Panc1 (cell line): ENCODE data around the gene INPP5A. TPM values are rescaled to one million over a fixed set of nuclear protein-coding genes. Genes with fewer than 3 reads are reported as not detected.

Source experiments
- ATAC-seq: fragments of 200-7000 bp; cut with Tn5 transposase; 2 replicates; pipeline ENCODE4 v1.9.1; 2020; ENCODE audit warnings: mild to moderate bottlenecking, moderate library complexity
- BruUV-seq: library from RNA; stranded (reverse); fragments of 400-500 nt; replicated peaks from 2 replicates; lab custom pipeline; 2021; lab: Mats Ljungman, UMichigan
- CTCF ChIA-PET: fragments of 300-600 bp; sonication (Branson Sonifier 250); formaldehyde crosslinking; loops from one replicate; lab custom pipeline; 2022; ENCODE audit warnings: antibody characterized with exemption; lab: Charles Lee
- POLR2A ChIA-PET: fragments of 300-600 bp; sonication (Branson Sonifier 250); formaldehyde crosslinking; loops from one replicate; lab custom pipeline; 2022; ENCODE audit warnings: antibody characterized with exemption; lab: Charles Lee
- DNase-seq: peaks from one replicate; pipeline ENCODE4 v3.0.0-alpha.2; 2010; ENCODE audit warnings: low read depth, low spot score
- H3K27ac ChIP-seq: 2 replicates; pipeline ENCODE4 v1.5.1; 2011; ENCODE audit warnings: mild to moderate bottlenecking, low read length, inconsistent platforms
- H3K27me3 ChIP-seq: fragments of 200-500 bp; sonication (Bioruptor generic); 2 replicates; pipeline ENCODE4 v1.6.0; 2014; ENCODE audit warnings: low read length, inconsistent platforms; ENCODE audit not compliant: control insufficient read depth, insufficient read depth
- H3K36me3 ChIP-seq: fragments of 200-500 bp; sonication (Bioruptor generic); 2 replicates; pipeline ENCODE4 v1.5.1; 2014; ENCODE audit warnings: inconsistent platforms, mild to moderate bottlenecking, low read length, moderate library complexity; ENCODE audit not compliant: control insufficient read depth, insufficient read depth
- H3K4me1 ChIP-seq: 2 replicates; pipeline ENCODE4 v1.5.1; 2011; ENCODE audit warnings: inconsistent platforms, mild to moderate bottlenecking, low read length, moderate library complexity; ENCODE audit not compliant: control insufficient read depth, insufficient read depth
- H3K4me3 ChIP-seq, 2 experiments: 2 replicates each; pipeline ENCODE4 v1.5.1; 2011 to 2012; ENCODE audit warnings: low read depth in 2 of 2, low read length in 2 of 2, mild to moderate bottlenecking in 2 of 2, inconsistent platforms in 1 of 2, moderate library complexity in 1 of 2
- H3K9me3 ChIP-seq: fragments of 200-500 bp; sonication (Bioruptor generic); 2 replicates; pipeline ENCODE4 v1.5.1; 2014; ENCODE audit warnings: low read depth, mild to moderate bottlenecking, inconsistent platforms, low read length, moderate library complexity; ENCODE audit not compliant: control insufficient read depth, insufficient read depth
- POLR2AphosphoS5 ChIP-seq: IDR thresholded peaks from 2 replicates; pipeline ENCODE4 v1.6.1; 2012; ENCODE audit warnings: mild to moderate bottlenecking, low read depth, low read length, moderate library complexity
- REST ChIP-seq, 2 experiments: IDR thresholded peaks; 2 replicates each; pipeline ENCODE4 v1.6.1; 2011 to 2012; ENCODE audit warnings: low read depth in 2 of 2, control low read depth in 1 of 2, low read length in 1 of 2, mild to moderate bottlenecking in 1 of 2, moderate library complexity in 1 of 2; ENCODE audit not compliant: insufficient read depth in 1 of 2
- SIN3A ChIP-seq: IDR thresholded peaks from 2 replicates; pipeline ENCODE4 v1.6.1; 2012; ENCODE audit warnings: low read depth, mild to moderate bottlenecking, low read length, moderate library complexity, borderline replicate concordance; ENCODE audit not compliant: insufficient read depth
- TCF7L2 ChIP-seq: IDR thresholded peaks from 2 replicates; pipeline ENCODE4 v1.6.1; 2011; ENCODE audit warnings: mild to moderate bottlenecking, low read depth, low read length, inconsistent platforms
- in situ Hi-C: cut with HindIII; loops from 2 replicates; pipeline ENCODE4 v1.10.0; 2016; ENCODE audit warnings: low sequenced_read_pairs, low pct_unique_long_range_greater_than_20kb
- intact Hi-C: fragments of 100-400 bp; cut with micrococcal nuclease; formaldehyde crosslinking; loops from one replicate; pipeline ENCODE4 v1.10.0; 2022; ENCODE audit not compliant: unreplicated experiment
- total RNA-seq: library from RNA; stranded (reverse); gene quantifications from one replicate; pipeline ENCODE4 v1.2.1, GENCODE V29; 2021; ENCODE audit not compliant: unreplicated experiment
- TF ChIP-seq, protein P1 (sequence below): fragments of 450-650 bp; IDR thresholded peaks from 2 replicates; pipeline ENCODE4 v1.5.1; 2017; ENCODE audit warnings: mild to moderate bottlenecking

The INPP5A gene
- total RNA-seq, 1 experiment from 2014 or later: 60.0 TPM

DNA sequence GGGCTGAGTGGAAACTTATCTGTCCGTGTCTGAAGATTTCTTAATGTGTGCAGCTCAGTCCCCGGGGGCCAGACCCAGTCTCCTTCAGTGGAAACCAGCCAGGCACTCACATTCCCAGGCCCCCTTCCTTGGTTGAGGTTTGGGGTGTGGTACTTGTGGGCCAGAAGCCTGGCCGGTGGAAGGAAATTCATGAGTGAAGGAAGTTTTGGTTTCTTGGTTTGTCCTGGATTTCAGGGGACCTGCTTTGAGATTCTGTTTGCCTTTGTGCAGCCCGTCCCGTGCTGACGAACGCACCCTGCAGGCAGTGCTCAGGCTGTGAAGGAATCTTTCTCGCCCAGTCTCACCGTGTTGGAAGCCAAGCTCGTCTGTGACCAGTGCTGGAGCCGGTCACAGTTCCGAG lies 2.9 kb downstream of the INPP5A start:
- H3K27me3 ChIP-seq: no peaks in the 10 kb centered on the region
- intact Hi-C loops (loop anchor here (5.0 kb wide), 1 partner anchor 37 kb away; no protein-coding TSS in a partner anchor), in situ Hi-C loops (no loop called here)
- H3K9me3 ChIP-seq: no peaks in the 10 kb centered on the region
- H3K36me3 ChIP-seq: no peaks in the 10 kb centered on the region
- CTCF ChIA-PET: interaction anchor here (0.8 to 1.1 kb wide), 3 partner anchors 76 to 103 kb away, joined by 4 to 6 read pairs (median 5); no protein-coding TSS in a partner anchor
- H3K4me1 ChIP-seq: peaks cover 56% of the 10 kb centered on the region
- ATAC-seq: no peak
- no peak for DNase-seq
- no peak for TF ChIP-seq POLR2AphosphoS5
- no peak for TF ChIP-seq SIN3A
- TF ChIP-seq, protein P1, sequence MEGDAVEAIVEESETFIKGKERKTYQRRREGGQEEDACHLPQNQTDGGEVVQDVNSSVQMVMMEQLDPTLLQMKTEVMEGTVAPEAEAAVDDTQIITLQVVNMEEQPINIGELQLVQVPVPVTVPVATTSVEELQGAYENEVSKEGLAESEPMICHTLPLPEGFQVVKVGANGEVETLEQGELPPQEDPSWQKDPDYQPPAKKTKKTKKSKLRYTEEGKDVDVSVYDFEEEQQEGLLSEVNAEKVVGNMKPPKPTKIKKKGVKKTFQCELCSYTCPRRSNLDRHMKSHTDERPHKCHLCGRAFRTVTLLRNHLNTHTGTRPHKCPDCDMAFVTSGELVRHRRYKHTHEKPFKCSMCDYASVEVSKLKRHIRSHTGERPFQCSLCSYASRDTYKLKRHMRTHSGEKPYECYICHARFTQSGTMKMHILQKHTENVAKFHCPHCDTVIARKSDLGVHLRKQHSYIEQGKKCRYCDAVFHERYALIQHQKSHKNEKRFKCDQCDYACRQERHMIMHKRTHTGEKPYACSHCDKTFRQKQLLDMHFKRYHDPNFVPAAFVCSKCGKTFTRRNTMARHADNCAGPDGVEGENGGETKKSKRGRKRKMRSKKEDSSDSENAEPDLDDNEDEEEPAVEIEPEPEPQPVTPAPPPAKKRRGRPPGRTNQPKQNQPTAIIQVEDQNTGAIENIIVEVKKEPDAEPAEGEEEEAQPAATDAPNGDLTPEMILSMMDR: no peak
- TF ChIP-seq TCF7L2: no peak
- no peak for TF ChIP-seq REST (IDR thresholded peaks at IDR 0.05; ENCODE audit: insufficient read depth in 1 of 2, low read depth in 2 of 2, low read length in 1 of 2)
- no TSS peak for BruUV-seq
- H3K4me3 ChIP-seq: peak overlapping the region; percentile 26 to 70
- POLR2A ChIA-PET: no interaction called here
- peak overlapping the region; percentile 80 for H3K27ac ChIP-seq

DNA sequence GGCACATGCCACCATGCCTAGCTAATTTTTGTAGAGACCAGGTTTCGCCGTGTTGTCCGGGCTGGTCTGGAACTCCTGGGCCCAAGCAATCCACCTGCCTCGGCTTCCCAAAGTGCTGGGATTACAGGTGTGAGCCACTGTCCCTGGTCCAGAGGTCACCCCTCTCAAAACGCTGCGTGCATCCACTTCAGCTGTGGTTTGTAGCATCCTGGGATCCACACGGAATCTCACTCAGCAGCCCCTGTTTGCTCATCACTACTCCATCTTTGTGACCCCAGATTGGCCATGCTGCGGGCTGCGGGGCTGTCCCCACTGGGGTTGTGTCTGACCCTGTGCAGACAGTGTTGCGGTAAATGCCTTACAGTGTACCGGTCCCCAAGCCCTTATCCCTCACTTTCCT lies 3.5 kb downstream of the INPP5A start:
- ChIA-PET POLR2A (no interaction called here), CTCF (interaction anchor here (0.8 to 1.0 kb wide), 2 partner anchors 77 to 102 kb away, joined by 4 to 5 read pairs; no protein-coding TSS in a partner anchor)
- BruUV-seq: no TSS peak
- no peaks in the 10 kb centered on the region for H3K27me3 ChIP-seq
- H3K4me3 ChIP-seq: no peak overlapping the region
- no peak for ATAC-seq
- H3K9me3 ChIP-seq: no peaks in the 10 kb centered on the region
- intact Hi-C loops: loop anchor here (5.0 kb wide), 1 partner anchor 36 kb away; no protein-coding TSS in a partner anchor
- TF ChIP-seq TCF7L2: no peak
- TF ChIP-seq REST (IDR thresholded peaks at IDR 0.05; ENCODE audit: insufficient read depth in 1 of 2, low read depth in 2 of 2, low read length in 1 of 2): no peak
- TF ChIP-seq, protein P1: no peak
- TF ChIP-seq POLR2AphosphoS5: no peak
- TF ChIP-seq SIN3A: no peak
- H3K4me1 ChIP-seq: peaks cover 49% of the 10 kb centered on the region
- no peaks in the 10 kb centered on the region for H3K36me3 ChIP-seq
- in situ Hi-C loops: no loop called here
- H3K27ac ChIP-seq: peak overlapping the region; percentile 54
- DNase-seq: no peak
